SH-SY5Y (cell line): ENCODE results near the gene MEF2D.

Experiments
- GATA2 ChIP-seq: IDR thresholded peaks from 2 replicates; pipeline ENCODE4 v1.6.1; 2011; ENCODE audit warnings: mild to moderate bottlenecking, low read depth, low read length
- GATA3 ChIP-seq: IDR thresholded peaks from 2 replicates; pipeline ENCODE4 v1.6.1; 2011; ENCODE audit warnings: low read depth, mild to moderate bottlenecking, low read length, moderate library complexity

The MEF2D gene

GRCh38 chr1:156480016-156480370 is 20.6 kb downstream of the MEF2D start:
- no peak for TF ChIP-seq GATA3
- TF ChIP-seq GATA2 = no peak

GRCh38 chr1:156479093-156480015 is 21.2 kb downstream of the MEF2D start:
- no peak for TF ChIP-seq GATA2
- TF ChIP-seq GATA3 = no peak

GRCh38 chr1:156478250-156478627 is 22.3 kb downstream of the MEF2D start:
- TF ChIP-seq GATA3 (no peak), GATA2 (no peak)

- TF ChIP-seq GATA2 = no peak
- no peak for TF ChIP-seq GATA3
Measured at GRCh38 chr1:156477526-156478249, 22.9 kb downstream of the MEF2D start.

GRCh38 chr1:156476501-156477298 is 23.9 kb downstream of the MEF2D start:
- TF ChIP-seq GATA2 (no peak), GATA3 (no peak)

DNA sequence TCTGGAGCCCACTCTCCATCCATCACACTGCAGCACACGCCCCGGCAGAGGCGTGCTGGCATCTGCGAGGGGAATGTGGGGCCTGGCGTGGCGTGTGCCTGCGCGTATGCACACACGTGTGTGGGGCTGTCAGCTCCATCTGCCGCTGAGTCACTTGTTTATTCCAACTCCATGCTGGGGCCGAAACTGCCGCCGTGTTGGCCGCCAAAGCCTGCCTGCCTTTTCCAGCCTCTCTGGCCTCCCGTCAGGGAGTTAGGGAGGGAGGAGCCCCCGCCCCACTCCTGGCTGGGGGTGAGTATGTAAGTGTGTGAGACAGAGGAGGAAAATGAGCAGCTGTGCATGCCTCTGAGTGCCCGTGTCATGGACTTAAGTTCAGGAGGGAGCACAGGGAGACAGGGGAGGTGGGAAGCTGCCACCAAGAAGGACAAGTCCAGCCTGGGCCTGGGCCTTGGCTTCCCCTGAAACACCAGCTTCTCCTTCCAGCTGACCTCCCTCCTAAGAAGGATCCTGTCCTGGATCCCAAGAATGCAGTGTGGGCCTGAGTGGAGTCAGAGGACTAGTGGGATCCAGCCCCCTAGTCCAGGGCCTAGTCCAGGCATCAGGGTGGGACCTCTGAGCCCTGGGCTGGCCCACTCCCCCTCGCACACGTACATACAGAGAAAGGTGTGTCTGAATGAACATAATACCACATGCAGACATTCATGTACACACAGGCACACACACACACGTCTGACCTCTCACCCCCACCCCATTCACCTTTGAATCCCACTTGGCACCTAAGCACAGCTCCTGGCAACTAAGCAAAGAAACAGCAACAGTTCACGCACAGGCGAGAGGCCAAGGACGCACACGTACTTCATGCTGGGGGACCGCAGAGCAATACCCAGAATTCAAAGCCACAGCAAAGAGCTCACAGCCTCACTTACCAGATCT is 24.7 kb downstream of the MEF2D start:
- TF ChIP-seq GATA2 (no peak), GATA3 (no peak)

DNA sequence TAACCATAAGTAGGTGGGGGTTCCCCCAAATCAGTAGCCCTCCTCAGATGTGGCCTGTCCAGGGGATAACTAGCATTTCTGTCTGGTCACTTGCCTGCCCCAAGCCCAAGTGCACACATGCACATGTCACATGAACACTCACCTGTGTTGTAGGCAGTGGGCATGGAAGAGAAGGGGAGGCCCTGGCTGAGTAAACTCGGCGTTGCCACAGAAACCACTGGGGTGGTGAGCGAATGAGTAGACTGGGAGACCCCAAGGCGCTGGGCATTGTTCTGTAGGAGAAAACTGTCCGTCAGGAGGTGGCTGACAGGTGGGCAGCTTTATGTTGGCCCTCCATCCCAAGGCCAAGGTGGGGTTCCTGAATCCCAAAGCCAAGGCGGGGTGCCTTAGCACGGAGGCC is 25.6 kb downstream of the MEF2D start:
- TF ChIP-seq GATA2 (no peak), GATA3 (no peak)

GRCh38 chr1:156471496-156472490 is 28.8 kb downstream of the MEF2D start:
- TF ChIP-seq GATA3 = no peak
- TF ChIP-seq GATA2 = no peak

- TF ChIP-seq GATA3 = no peak
Measured at GRCh38 chr1:156470473-156470872, 30.1 kb downstream of the MEF2D start.

- no peak for TF ChIP-seq GATA2
- TF ChIP-seq GATA3 = no peak
Measured at GRCh38 chr1:156468693-156469345, 31.8 kb downstream of the MEF2D start.

GRCh38 chr1:156467906-156468305 is 32.7 kb downstream of the MEF2D start:
- TF ChIP-seq GATA2 = no peak
- no peak for TF ChIP-seq GATA3

GRCh38 chr1:156467385-156467784 is 33.2 kb downstream of the MEF2D start:
- TF ChIP-seq GATA2 = no peak
- no peak for TF ChIP-seq GATA3
